ENCODE results near the gene DNASE1L2. TPM values are rescaled to one million over a fixed set of nuclear protein-coding genes. Genes with fewer than 3 reads are reported as not detected.
A peak's percentile ranks its signal among the peaks of the same experiment; 100 is the strongest.

Gene DNASE1L2
- total RNA-seq, 1 donor from 2014 or later: 0.21 TPM

- TF ChIP-seq CTCF (IDR thresholded peaks at IDR 0.05; ENCODE audit: insufficient read depth, low read length, poor library complexity, severe bottlenecking): no peak
- Histone ChIP-seq H3K27me3 (ENCODE audit: control insufficient read depth, insufficient read depth, low read length) (no peaks in the 10 kb centered on the region), H3K4me3 (ENCODE audit: low read depth, low read length) (no peak overlapping the region), H3K36me3 (ENCODE audit: control insufficient read depth, insufficient read depth, low read length) (peaks cover 5% of the 10 kb centered on the region)
- DNase-seq (ENCODE audit: low read depth): no peak
These were observed 26.8 kb upstream of the DNASE1L2 start for GRCh38 chr16:2209258-2210008.

GRCh38 chr16:2210009-2210332 lies 26.3 kb upstream of the DNASE1L2 start:
- no peak overlapping the region for H3K4me3 ChIP-seq (ENCODE audit: low read depth, low read length)
- TF ChIP-seq CTCF (IDR thresholded peaks at IDR 0.05; ENCODE audit: insufficient read depth, low read length, poor library complexity, severe bottlenecking): no peak
- no peaks in the 10 kb centered on the region for H3K27me3 ChIP-seq (ENCODE audit: control insufficient read depth, insufficient read depth, low read length)
- no peak for DNase-seq (ENCODE audit: low read depth)
- peaks cover 5% of the 10 kb centered on the region for H3K36me3 ChIP-seq (ENCODE audit: control insufficient read depth, insufficient read depth, low read length)

- TF ChIP-seq CTCF (IDR thresholded peaks at IDR 0.05; ENCODE audit: insufficient read depth, low read length, poor library complexity, severe bottlenecking): no peak
- no peak within 1 kb of the TSS for H3K4me3 ChIP-seq (ENCODE audit: low read depth, low read length)
- H3K27me3 ChIP-seq (ENCODE audit: control insufficient read depth, insufficient read depth, low read length): no peaks in the 10 kb centered on the region
- H3K36me3 ChIP-seq (ENCODE audit: control insufficient read depth, insufficient read depth, low read length): peaks cover 5% of the 10 kb centered on the region
- DNase-seq (ENCODE audit: low read depth): no peak
These were observed 25.6 kb upstream of the DNASE1L2 start, which contains the start of gene BRICD5 for GRCh38 chr16:2210386-2211365. Gene BRICD5 (minus strand): TSS chr16:2210863. CDS start chr16:2210833, 30 bp downstream.

GRCh38 chr16:2211923-2212347 lies 24.3 kb upstream of the DNASE1L2 start:
- no peak for DNase-seq (ENCODE audit: low read depth)
- Histone ChIP-seq H3K27me3 (ENCODE audit: control insufficient read depth, insufficient read depth, low read length) (no peaks in the 10 kb centered on the region), H3K4me3 (ENCODE audit: low read depth, low read length) (no peak overlapping the region), H3K36me3 (ENCODE audit: control insufficient read depth, insufficient read depth, low read length) (peaks cover 5% of the 10 kb centered on the region)
- no peak for TF ChIP-seq CTCF (IDR thresholded peaks at IDR 0.05; ENCODE audit: insufficient read depth, low read length, poor library complexity, severe bottlenecking)

GRCh38 chr16:2212362-2213324 lies 23.6 kb upstream of the DNASE1L2 start:
- DNase-seq (ENCODE audit: low read depth): no peak
- H3K27me3 ChIP-seq (ENCODE audit: control insufficient read depth, insufficient read depth, low read length): no peaks in the 10 kb centered on the region
- no peak for TF ChIP-seq CTCF (IDR thresholded peaks at IDR 0.05; ENCODE audit: insufficient read depth, low read length, poor library complexity, severe bottlenecking)
- H3K36me3 ChIP-seq (ENCODE audit: control insufficient read depth, insufficient read depth, low read length): peaks cover 5% of the 10 kb centered on the region
- H3K4me3 ChIP-seq (ENCODE audit: low read depth, low read length): peak overlapping the region; percentile 48
